GM18907 (cell line): ENCODE data around the gene ZNF101.
A peak's percentile ranks its signal among the peaks of the same experiment; 100 is the strongest.

Experiments used
- ATAC-seq: cut with Tn5 transposase; IDR thresholded peaks from one replicate; pipeline ENCODE4 v1.9.1; 2021; ENCODE audit warnings: mild to moderate bottlenecking, moderate library complexity; ENCODE audit not compliant: unreplicated experiment

The ZNF101 gene

GRCh38 chr19:19668230-19669012 lies at the start of gene ZNF101:
Gene ZNF101 (plus strand): TSS chr19:19668839. CDS start chr19:19668964, 125 bp downstream.
- ATAC-seq, result peak; percentile 73

GRCh38 chr19:19619181-19619848 lies 49.3 kb upstream of the ZNF101 start:
- ATAC-seq, result no peak

- no peak for ATAC-seq
These were observed 48.8 kb upstream of the ZNF101 start for GRCh38 chr19:19619849-19620210.

GRCh38 chr19:19623383-19623782 lies 45.3 kb upstream of the ZNF101 start:
- no peak for ATAC-seq

- ATAC-seq, result no peak
These were observed 44.5 kb upstream of the ZNF101 start for GRCh38 chr19:19624032-19624570.

GRCh38 chr19:19626516-19627472 lies 41.8 kb upstream of the ZNF101 start:
- no peak for ATAC-seq

GRCh38 chr19:19627621-19628500 lies 40.8 kb upstream of the ZNF101 start, which contains the start of gene LPAR2:
Gene LPAR2 (minus strand): TSS chr19:19628220. CDS start chr19:19627275, 945 bp downstream.
- ATAC-seq, result peak; percentile 57

- ATAC-seq, result peak; percentile 14
These were observed 40.0 kb upstream of the ZNF101 start for GRCh38 chr19:19628501-19629134.

GRCh38 chr19:19630062-19630414 lies 38.6 kb upstream of the ZNF101 start:
- ATAC-seq, result no peak

GRCh38 chr19:19630426-19630825 lies 38.2 kb upstream of the ZNF101 start:
- no peak for ATAC-seq

- ATAC-seq, result no peak
These were observed 37.3 kb upstream of the ZNF101 start for GRCh38 chr19:19631346-19631745.

GRCh38 chr19:19632661-19633060 lies 36.0 kb upstream of the ZNF101 start:
- ATAC-seq, result no peak

GRCh38 chr19:19633711-19634515 lies 34.7 kb upstream of the ZNF101 start:
- no peak for ATAC-seq

- no peak for ATAC-seq
These were observed 33.9 kb upstream of the ZNF101 start for GRCh38 chr19:19634516-19635312.

GRCh38 chr19:19635313-19635702 lies 33.3 kb upstream of the ZNF101 start:
- ATAC-seq, result no peak

- no peak for ATAC-seq
These were observed 32.0 kb upstream of the ZNF101 start for GRCh38 chr19:19636573-19637185.

GRCh38 chr19:19637186-19637522 lies 31.5 kb upstream of the ZNF101 start:
- no peak for ATAC-seq
